Suprapubic skin (tissue), 4 donors: ENCODE results near the gene CADPS2.

Experiments used
- EP300 ChIP-seq: sonication (generic); formaldehyde crosslinking; IDR thresholded peaks from one replicate; pipeline ENCODE4 v1.6.1; 2017; ENCODE audit warnings: antibody characterized with exemption
- POLR2A ChIP-seq, 2 donors: fragments of 450-650 bp; IDR thresholded peaks; one replicate each; pipeline ENCODE4 v1.6.1; 2017; ENCODE audit warnings: antibody characterized with exemption in 2 of 2, mild to moderate bottlenecking in 2 of 2, moderate library complexity in 2 of 2
- POLR2AphosphoS5 ChIP-seq, 3 donors: sonication (generic); formaldehyde crosslinking; IDR thresholded peaks; one replicate each; pipeline ENCODE4 v1.6.1; 2017; ENCODE audit warnings: antibody characterized with exemption in 3 of 3
- TF ChIP-seq, protein P1 (sequence below), 2 donors: fragments of 200-600 bp in 1 of 2; fragments of 450-650 bp in 1 of 2; sonication (generic) in 1 of 2; IDR thresholded peaks; one replicate each; pipeline ENCODE4 v1.5.1; 2016 to 2019; ENCODE audit warnings: antibody characterized with exemption in 2 of 2, mild to moderate bottlenecking in 1 of 2, moderate library complexity in 1 of 2

DNA sequence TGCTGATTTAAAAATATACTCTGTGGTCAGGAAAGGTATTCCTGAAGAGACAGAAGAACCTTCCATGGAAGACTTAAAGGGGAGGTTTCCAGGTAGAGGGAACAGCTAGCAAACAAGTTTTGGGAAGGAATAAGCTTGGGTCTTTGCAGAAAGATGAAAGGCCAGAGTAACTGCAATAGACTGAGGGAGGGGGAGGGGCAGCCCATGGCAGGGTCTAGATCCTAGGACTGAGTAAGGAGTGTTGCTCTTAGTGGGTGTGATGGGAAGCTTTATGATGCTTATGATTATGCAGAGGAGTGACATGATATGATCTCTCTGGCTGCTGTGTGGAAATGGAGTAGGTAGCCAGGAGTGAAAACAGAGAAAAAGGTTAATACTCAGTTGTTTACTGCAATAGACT, 491.7 kb downstream of the CADPS2 start:
- TF ChIP-seq, protein P1, sequence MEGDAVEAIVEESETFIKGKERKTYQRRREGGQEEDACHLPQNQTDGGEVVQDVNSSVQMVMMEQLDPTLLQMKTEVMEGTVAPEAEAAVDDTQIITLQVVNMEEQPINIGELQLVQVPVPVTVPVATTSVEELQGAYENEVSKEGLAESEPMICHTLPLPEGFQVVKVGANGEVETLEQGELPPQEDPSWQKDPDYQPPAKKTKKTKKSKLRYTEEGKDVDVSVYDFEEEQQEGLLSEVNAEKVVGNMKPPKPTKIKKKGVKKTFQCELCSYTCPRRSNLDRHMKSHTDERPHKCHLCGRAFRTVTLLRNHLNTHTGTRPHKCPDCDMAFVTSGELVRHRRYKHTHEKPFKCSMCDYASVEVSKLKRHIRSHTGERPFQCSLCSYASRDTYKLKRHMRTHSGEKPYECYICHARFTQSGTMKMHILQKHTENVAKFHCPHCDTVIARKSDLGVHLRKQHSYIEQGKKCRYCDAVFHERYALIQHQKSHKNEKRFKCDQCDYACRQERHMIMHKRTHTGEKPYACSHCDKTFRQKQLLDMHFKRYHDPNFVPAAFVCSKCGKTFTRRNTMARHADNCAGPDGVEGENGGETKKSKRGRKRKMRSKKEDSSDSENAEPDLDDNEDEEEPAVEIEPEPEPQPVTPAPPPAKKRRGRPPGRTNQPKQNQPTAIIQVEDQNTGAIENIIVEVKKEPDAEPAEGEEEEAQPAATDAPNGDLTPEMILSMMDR (IDR thresholded peaks at IDR 0.05): no peak
- TF ChIP-seq POLR2AphosphoS5 (IDR thresholded peaks at IDR 0.05) (no peak), POLR2A (IDR thresholded peaks at IDR 0.05) (no peak), EP300 (no peak)
